Uterus (tissue), 2 donors: ENCODE results near the gene ADARB1.

Experiments used
- POLR2A ChIP-seq, 2 donors: fragments of 450-650 bp; IDR thresholded peaks; one replicate each; pipeline ENCODE4 v1.6.1; 2016; ENCODE audit warnings: antibody characterized with exemption in 2 of 2, mild to moderate bottlenecking in 1 of 2, moderate library complexity in 1 of 2
- TF ChIP-seq, protein P1 (sequence below), 4 experiments: fragments of 200-600 bp in 2 of 4; fragments of 450-650 bp in 2 of 4; sonication (generic) in 2 of 4; IDR thresholded peaks; one replicate each; pipeline ENCODE4 v1.5.1; 2016 to 2019; ENCODE audit warnings: antibody characterized with exemption in 4 of 4, mild to moderate bottlenecking in 2 of 4, moderate library complexity in 1 of 4

DNA sequence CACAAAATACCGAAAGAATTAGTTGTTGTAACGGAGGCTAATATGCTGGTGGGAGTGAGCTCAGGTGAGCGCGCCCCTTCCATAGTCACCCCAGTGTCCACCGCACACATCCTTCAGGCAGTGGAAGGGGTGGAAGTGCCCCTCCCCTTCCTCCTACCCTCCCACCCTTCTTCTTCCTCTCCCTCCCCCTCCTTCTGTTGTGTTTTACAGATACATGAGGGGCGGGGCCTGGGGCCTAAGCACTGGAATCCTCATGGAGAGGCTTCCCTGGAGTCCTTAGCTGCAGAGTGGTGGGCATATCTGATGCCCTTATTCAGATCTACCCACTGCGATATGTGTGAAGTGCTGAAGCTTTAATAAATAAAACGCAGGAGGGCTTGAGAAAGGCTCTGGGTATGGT is 10.3 kb upstream of the ADARB1 start:
- TF ChIP-seq, protein P1, sequence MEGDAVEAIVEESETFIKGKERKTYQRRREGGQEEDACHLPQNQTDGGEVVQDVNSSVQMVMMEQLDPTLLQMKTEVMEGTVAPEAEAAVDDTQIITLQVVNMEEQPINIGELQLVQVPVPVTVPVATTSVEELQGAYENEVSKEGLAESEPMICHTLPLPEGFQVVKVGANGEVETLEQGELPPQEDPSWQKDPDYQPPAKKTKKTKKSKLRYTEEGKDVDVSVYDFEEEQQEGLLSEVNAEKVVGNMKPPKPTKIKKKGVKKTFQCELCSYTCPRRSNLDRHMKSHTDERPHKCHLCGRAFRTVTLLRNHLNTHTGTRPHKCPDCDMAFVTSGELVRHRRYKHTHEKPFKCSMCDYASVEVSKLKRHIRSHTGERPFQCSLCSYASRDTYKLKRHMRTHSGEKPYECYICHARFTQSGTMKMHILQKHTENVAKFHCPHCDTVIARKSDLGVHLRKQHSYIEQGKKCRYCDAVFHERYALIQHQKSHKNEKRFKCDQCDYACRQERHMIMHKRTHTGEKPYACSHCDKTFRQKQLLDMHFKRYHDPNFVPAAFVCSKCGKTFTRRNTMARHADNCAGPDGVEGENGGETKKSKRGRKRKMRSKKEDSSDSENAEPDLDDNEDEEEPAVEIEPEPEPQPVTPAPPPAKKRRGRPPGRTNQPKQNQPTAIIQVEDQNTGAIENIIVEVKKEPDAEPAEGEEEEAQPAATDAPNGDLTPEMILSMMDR (IDR thresholded peaks at IDR 0.05) = no peak
- TF ChIP-seq POLR2A (IDR thresholded peaks at IDR 0.05) = no peak
